K562 (cell line): ENCODE data around the gene RIN3. TPM values are rescaled to one million over a fixed set of nuclear protein-coding genes. Genes with fewer than 3 reads are reported as not detected.

Experiments used
- E2F3 ChIP-seq: fragments of 250-450 bp; sonication (Bioruptor Pico); IDR thresholded peaks from 2 replicates; pipeline ENCODE4 v1.4.0; 2020; ENCODE audit warnings: mild to moderate bottlenecking
- ETV1 ChIP-seq: fragments of 450-650 bp; conservative IDR thresholded peaks from 2 replicates; pipeline ENCODE4 v1.6.1; 2016; ENCODE audit warnings: missing genetic modification characterization, control low read depth, low read depth, missing compliant biosample characterization
- HDAC8 ChIP-seq: fragments of 450-650 bp; IDR thresholded peaks from 2 replicates; pipeline ENCODE4 v1.6.1; 2016; ENCODE audit warnings: mild to moderate bottlenecking, missing genetic modification characterization, moderate library complexity, missing compliant biosample characterization
- ILK ChIP-seq: fragments of 450-650 bp; IDR thresholded peaks from 2 replicates; pipeline ENCODE4 v1.6.1; 2016; ENCODE audit warnings: missing genetic modification characterization, low read depth, mild to moderate bottlenecking, missing compliant biosample characterization, moderate library complexity, borderline replicate concordance
- MYC ChIP-seq, 2 experiments: fragments of 250-450 bp in 1 of 2; sonication (Bioruptor Pico) in 1 of 2; IDR thresholded peaks; 2 replicates each; pipeline versions ENCODE4 v1.5.1 to v1.6.1; 2012 to 2021; ENCODE audit warnings: low read depth in 2 of 2, borderline replicate concordance in 1 of 2, improper control_type of control experiment in 1 of 2, low read length in 1 of 2, mild to moderate bottlenecking in 1 of 2, moderate library complexity in 1 of 2
- NR4A1 ChIP-seq, 2 experiments: fragments of 250-450 bp in 1 of 2; fragments of 450-650 bp in 1 of 2; sonication (Bioruptor Pico) in 1 of 2; IDR thresholded peaks; 2 replicates each; pipeline versions ENCODE4 v1.4.0 to v1.6.1; 2016 to 2020; ENCODE audit warnings: mild to moderate bottlenecking in 2 of 2, missing compliant biosample characterization in 1 of 2, missing genetic modification characterization in 1 of 2, moderate library complexity in 1 of 2
- ZBTB17 ChIP-seq: fragments of 450-650 bp; formaldehyde crosslinking; IDR thresholded peaks from 2 replicates; pipeline ENCODE4 v1.4.0; 2020; ENCODE audit warnings: mild to moderate bottlenecking
- ZNF197 ChIP-seq: fragments of 200-800 bp; sonication (Bioruptor generic); IDR thresholded peaks from 2 replicates; pipeline ENCODE4 v1.6.1; 2016; ENCODE audit warnings: low read depth, missing genetic modification characterization, missing compliant biosample characterization
- ZNF561 ChIP-seq: fragments of 450-650 bp; formaldehyde crosslinking; conservative IDR thresholded peaks from 2 replicates; pipeline ENCODE4 v1.4.0; 2020; ENCODE audit warnings: mild to moderate bottlenecking, moderate library complexity
- ZNF589 ChIP-seq: fragments of 200-800 bp; sonication (Bioruptor generic); IDR thresholded peaks from 2 replicates; pipeline ENCODE4 v1.6.1; 2016; ENCODE audit warnings: low read depth, missing genetic modification characterization, missing compliant biosample characterization
- polyA plus RNA-seq, 8 experiments: library from polyadenylated mRNA; depleted of rRNA in 4 of 8; stranded (reverse) in 5 of 8; unstranded in 3 of 8; fragments of >200 nt; fragmentation: Nextera tagmentation in 2 of 8; fragmentation: Illumina TruSeq in 1 of 8; extraction: Ambion mirVana in 2 of 8; extraction: Trizol in 1 of 8; gene quantifications; 2 replicates each; pipeline versions ENCODE4 v1.2.1 to v1.2.3, GENCODE V29; 2011 to 2014; ENCODE audit warnings: inconsistent platforms in 1 of 8, missing spikeins in 1 of 8
- total RNA-seq, 7 experiments: library from RNA; depleted of rRNA in 6 of 7; stranded (reverse); fragments of >200 nt in 6 of 7; fragmentation: Illumina TruSeq in 2 of 7; extraction: Trizol in 2 of 7; gene quantifications; 2 replicates each; pipeline versions ENCODE4 v1.2.1 to v1.2.3, GENCODE V29; 2011 to 2021; ENCODE audit warnings: low replicate concordance in 1 of 7
- TF ChIP-seq, protein P1 (sequence below): fragments of 450-650 bp; formaldehyde crosslinking; IDR thresholded peaks from 2 replicates; pipeline ENCODE4 v1.4.0; 2022; ENCODE audit warnings: mild to moderate bottlenecking, moderate library complexity
- TF ChIP-seq, protein P2 (sequence below): fragments of 250-450 bp; sonication (Bioruptor Pico); IDR thresholded peaks from 2 replicates; pipeline ENCODE4 v1.8.0; 2022; ENCODE audit warnings: moderate library complexity, mild to moderate bottlenecking, inconsistent platforms
- TF ChIP-seq, protein P3 (sequence below): fragments of 200-800 bp; sonication (Bioruptor generic); IDR thresholded peaks from 2 replicates; pipeline ENCODE4 v1.6.1; 2016; ENCODE audit warnings: missing genetic modification characterization, missing compliant biosample characterization
- TF ChIP-seq, protein P4 (sequence below), 3 experiments: fragments of 200-800 bp in 1 of 3; fragments of 250-450 bp in 1 of 3; fragments of 450-650 bp in 1 of 3; sonication (Bioruptor Pico) in 1 of 3; sonication (Bioruptor generic) in 1 of 3; formaldehyde crosslinking in 1 of 3; IDR thresholded peaks; 2 replicates each; pipeline versions ENCODE4 v1.6.1 to v1.8.0; 2016 to 2022; ENCODE audit warnings: mild to moderate bottlenecking in 2 of 3, missing genetic modification characterization in 2 of 3, missing compliant biosample characterization in 1 of 3, moderate library complexity in 1 of 3

Gene RIN3
- total and polyA plus RNA-seq, 9 of the 15 experiments (the other 6 are each of a cell fraction or from before 2014, with no cell fraction given): 0.01 to 0.49 (median 0.08) TPM; not detected in 5

DNA sequence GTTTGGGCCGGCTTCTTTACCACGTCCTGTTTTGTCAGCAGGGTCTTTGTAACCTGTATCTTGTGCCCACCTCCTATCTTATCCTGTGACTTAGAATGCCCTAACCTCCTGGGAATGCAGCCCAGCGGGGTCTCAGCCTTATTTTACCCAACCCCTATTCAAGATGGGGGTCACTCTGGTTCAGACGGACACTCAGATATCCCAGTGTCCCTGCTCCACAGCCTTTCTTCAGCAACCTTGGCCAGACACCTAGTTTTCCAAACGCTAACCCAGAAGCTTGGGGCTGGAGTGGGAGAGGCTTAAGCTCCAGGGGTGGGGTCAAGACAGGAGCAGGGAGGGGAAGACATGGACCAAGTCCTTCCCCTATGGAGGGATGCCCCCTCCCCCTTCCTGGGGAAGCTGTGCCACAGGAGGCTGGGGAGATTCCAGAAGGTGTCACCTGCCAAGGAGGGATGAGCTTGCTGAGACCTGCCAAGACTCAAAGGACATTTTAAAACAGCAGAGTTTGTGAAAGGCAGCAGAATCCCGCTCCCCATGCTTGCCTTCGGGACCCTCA lies 62.2 kb downstream of the RIN3 start (continued):
- TF ChIP-seq, protein P1, sequence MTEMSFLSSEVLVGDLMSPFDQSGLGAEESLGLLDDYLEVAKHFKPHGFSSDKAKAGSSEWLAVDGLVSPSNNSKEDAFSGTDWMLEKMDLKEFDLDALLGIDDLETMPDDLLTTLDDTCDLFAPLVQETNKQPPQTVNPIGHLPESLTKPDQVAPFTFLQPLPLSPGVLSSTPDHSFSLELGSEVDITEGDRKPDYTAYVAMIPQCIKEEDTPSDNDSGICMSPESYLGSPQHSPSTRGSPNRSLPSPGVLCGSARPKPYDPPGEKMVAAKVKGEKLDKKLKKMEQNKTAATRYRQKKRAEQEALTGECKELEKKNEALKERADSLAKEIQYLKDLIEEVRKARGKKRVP (CRISPR knock-in tag): peak; percentile 49; the same call in 1 of the 2 replicates
- TF ChIP-seq ZNF561 (CRISPR knock-in tag) (0 out of 2 replicates have a peak, but pooled peaks have one; percentile 61), ZNF589 (peak; percentile 99), HDAC8 (peak; percentile 98), ETV1 (peak; percentile 43; the same call in 1 of the 2 replicates), ZBTB17 (peak; percentile 81), ZNF197 (CRISPR knock-in tag) (peak; percentile 94), ILK (tag) (peak; percentile 52; the same call in 1 of the 2 replicates), MYC (IDR thresholded peaks at IDR 0.05; ENCODE audit: low read depth, low read length) (no peak), MYC (CRISPR knock-in tag; IDR thresholded peaks at IDR 0.05; ENCODE audit: borderline replicate concordance, low read depth) (no peak), E2F3 (CRISPR knock-in tag) (peak; percentile 88), NR4A1 (CRISPR knock-in tag; IDR thresholded peaks at IDR 0.05) (no peak), NR4A1 (tag; IDR thresholded peaks at IDR 0.05) (peak; percentile 97)
- TF ChIP-seq, protein P2, sequence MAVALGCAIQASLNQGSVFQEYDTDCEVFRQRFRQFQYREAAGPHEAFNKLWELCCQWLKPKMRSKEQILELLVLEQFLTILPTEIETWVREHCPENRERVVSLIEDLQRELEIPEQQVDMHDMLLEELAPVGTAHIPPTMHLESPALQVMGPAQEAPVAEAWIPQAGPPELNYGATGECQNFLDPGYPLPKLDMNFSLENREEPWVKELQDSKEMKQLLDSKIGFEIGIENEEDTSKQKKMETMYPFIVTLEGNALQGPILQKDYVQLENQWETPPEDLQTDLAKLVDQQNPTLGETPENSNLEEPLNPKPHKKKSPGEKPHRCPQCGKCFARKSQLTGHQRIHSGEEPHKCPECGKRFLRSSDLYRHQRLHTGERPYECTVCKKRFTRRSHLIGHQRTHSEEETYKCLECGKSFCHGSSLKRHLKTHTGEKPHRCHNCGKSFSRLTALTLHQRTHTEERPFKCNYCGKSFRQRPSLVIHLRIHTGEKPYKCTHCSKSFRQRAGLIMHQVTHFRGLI (CRISPR knock-in tag): peak; percentile 89
- TF ChIP-seq, protein P3, sequence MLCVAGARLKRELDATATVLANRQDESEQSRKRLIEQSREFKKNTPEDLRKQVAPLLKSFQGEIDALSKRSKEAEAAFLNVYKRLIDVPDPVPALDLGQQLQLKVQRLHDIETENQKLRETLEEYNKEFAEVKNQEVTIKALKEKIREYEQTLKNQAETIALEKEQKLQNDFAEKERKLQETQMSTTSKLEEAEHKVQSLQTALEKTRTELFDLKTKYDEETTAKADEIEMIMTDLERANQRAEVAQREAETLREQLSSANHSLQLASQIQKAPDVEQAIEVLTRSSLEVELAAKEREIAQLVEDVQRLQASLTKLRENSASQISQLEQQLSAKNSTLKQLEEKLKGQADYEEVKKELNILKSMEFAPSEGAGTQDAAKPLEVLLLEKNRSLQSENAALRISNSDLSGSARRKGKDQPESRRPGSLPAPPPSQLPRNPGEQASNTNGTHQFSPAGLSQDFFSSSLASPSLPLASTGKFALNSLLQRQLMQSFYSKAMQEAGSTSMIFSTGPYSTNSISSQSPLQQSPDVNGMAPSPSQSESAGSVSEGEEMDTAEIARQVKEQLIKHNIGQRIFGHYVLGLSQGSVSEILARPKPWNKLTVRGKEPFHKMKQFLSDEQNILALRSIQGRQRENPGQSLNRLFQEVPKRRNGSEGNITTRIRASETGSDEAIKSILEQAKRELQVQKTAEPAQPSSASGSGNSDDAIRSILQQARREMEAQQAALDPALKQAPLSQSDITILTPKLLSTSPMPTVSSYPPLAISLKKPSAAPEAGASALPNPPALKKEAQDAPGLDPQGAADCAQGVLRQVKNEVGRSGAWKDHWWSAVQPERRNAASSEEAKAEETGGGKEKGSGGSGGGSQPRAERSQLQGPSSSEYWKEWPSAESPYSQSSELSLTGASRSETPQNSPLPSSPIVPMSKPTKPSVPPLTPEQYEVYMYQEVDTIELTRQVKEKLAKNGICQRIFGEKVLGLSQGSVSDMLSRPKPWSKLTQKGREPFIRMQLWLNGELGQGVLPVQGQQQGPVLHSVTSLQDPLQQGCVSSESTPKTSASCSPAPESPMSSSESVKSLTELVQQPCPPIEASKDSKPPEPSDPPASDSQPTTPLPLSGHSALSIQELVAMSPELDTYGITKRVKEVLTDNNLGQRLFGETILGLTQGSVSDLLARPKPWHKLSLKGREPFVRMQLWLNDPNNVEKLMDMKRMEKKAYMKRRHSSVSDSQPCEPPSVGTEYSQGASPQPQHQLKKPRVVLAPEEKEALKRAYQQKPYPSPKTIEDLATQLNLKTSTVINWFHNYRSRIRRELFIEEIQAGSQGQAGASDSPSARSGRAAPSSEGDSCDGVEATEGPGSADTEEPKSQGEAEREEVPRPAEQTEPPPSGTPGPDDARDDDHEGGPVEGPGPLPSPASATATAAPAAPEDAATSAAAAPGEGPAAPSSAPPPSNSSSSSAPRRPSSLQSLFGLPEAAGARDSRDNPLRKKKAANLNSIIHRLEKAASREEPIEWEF (CRISPR knock-in tag): peak; percentile 77; the same call in 1 of the 2 replicates
- TF ChIP-seq, protein P4, sequence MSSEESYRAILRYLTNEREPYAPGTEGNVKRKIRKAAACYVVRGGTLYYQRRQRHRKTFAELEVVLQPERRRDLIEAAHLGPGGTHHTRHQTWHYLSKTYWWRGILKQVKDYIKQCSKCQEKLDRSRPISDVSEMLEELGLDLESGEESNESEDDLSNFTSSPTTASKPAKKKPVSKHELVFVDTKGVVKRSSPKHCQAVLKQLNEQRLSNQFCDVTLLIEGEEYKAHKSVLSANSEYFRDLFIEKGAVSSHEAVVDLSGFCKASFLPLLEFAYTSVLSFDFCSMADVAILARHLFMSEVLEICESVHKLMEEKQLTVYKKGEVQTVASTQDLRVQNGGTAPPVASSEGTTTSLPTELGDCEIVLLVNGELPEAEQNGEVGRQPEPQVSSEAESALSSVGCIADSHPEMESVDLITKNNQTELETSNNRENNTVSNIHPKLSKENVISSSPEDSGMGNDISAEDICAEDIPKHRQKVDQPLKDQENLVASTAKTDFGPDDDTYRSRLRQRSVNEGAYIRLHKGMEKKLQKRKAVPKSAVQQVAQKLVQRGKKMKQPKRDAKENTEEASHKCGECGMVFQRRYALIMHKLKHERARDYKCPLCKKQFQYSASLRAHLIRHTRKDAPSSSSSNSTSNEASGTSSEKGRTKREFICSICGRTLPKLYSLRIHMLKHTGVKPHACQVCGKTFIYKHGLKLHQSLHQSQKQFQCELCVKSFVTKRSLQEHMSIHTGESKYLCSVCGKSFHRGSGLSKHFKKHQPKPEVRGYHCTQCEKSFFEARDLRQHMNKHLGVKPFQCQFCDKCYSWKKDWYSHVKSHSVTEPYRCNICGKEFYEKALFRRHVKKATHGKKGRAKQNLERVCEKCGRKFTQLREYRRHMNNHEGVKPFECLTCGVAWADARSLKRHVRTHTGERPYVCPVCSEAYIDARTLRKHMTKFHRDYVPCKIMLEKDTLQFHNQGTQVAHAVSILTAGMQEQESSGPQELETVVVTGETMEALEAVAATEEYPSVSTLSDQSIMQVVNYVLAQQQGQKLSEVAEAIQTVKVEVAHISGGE (CRISPR knock-in tag; IDR thresholded peaks at IDR 0.05): peak in 1 of 3 experiments; percentile 78; a peak in 2 of 6 replicates
